Left kidney (tissue), 2 donors: ENCODE results near the gene ATP10A. TPM values are rescaled to one million over a fixed set of nuclear protein-coding genes. Genes with fewer than 3 reads are reported as not detected.

ENCODE experiments used
- DNase-seq: peaks from one replicate; pipeline ENCODE4 v3.0.0-alpha.2; 2013
- polyA plus RNA-seq: library from polyadenylated mRNA; unstranded; fragments of 120-200 nt; gene quantifications from one replicate; pipeline ENCODE4 v1.2.1, GENCODE V29; 2013; ENCODE audit not compliant: insufficient read length

Gene ATP10A
- polyA plus RNA-seq, 1 donor, result 4.1 TPM

DNA sequence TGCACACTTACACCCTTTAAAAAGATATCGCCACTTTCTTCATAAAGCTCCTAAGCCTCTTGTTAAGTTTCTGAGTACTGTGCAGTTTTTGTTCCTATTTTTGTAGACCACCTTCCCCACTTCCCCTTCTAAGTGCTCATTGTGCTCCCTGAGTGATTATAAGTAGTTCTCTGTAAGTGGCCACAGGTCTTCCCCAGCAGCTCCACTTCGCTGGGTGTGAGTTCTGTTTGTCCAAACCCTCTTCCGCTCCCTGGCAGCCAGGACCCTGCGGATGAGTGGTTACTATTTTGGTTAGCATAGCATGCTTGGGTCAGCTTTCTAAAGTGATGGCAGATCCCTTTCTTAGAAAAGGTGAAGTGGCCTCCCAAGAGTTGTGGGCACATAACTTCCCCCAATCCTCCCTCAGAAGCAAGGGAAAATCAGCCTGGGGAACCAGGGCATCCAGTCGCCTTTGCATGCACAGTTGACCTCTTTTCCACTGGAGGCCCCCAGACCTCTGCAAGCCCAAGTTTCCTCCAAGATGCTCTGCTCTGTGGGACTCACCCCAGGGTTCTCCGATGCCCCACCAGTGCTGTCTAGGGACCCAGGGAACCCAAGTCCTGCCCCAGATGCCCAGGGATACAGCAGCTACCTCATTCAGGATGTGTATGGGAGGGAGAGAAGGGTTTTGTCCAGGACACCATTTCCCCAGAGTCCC lies 69.6 kb downstream of the ATP10A start:
- no peak for DNase-seq

DNA sequence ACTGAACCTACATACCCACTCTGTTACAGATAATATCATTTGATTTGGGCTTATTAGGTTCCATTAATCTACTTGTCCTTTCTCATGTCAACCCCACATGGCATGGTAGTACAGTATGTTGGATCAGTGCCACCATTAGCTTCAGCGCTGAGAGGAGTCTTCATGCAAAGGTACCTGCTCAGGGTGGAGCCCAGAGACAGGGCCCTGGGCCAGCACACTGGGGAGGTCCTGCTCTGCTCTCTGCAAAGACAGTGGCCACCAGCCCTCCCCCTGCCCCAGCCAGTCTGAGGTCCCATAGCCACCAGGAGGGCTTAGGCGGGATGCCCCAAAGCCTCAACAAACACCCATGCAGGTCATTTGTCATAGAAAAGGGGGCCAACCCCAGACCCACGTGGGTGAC lies 71.0 kb downstream of the ATP10A start:
- DNase-seq, result no peak

DNA sequence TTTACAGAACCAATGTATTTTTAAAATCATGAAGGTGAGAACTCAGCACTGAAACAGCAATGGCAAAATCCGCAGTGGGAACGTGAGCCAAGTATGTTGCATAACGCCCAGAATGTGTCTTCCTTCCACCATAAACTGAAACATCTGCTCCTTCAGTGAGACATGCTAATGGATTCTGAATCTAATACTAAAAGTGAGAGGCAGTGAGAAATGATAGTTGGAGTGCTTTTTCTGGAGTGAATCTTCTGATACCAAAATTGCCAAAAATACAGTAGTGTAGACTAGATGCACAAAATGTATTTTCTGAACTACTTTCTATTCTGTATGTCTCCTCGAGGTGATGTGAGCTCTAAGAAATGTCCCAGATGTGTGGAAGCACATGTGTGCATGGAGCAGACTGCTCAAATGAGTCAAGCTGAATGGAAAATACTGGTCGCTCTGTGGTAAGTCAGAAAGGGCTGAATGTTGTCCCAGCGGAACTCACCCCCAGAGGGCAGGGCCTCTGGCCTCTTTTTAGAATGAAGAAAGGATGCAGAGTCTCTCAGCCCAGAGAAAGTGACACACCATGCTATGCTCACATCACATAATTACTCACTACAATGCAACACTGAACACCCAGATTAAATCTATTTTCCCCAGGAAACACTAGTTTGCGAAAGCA lies 73.0 kb downstream of the ATP10A start:
- no peak for DNase-seq

DNA sequence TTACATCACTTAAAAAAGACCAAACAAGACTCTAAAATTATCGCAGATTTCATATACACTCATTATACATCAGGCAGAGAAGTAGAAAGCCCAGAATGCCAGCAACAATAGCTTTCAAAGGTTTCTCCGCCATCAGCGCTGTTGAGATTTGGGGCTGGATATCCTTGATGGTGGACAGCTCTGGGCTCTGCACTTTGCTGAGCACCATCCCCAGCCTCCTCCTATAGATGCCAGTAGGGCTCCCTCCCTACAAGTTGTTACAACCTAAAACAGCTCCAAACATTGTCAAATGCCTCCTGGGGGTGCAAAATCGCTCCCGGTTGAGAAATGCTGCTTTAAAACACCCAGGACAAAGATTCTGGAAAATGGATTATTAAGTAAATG lies 73.5 kb downstream of the ATP10A start:
- DNase-seq, result no peak

- no peak for DNase-seq
Measured at GRCh38 chr15:25789211-25789610, 73.9 kb downstream of the ATP10A start.

- DNase-seq, result no peak
Measured at GRCh38 chr15:25787855-25788520, 75.1 kb downstream of the ATP10A start.

- no peak for DNase-seq
Measured at GRCh38 chr15:25787381-25787780, 75.7 kb downstream of the ATP10A start.

DNA sequence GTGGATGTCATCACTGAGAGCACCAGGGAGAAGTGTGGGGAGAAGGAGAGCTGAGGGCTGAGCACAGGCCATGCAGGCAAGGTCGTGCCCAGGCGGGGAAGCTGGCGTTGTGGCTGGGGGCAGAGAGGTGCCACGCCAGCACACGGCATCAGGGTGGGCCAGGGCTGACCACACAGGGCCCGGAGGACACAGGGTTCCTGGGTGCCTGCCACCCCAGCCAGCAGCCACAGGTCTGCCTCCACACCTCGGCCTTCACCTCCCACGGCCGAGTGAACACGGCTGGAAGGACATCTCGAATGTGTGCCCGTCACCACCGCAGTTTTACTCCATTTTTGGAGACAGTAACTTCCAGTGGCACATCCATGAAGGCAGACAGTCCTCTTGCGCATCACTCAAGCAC lies 77.1 kb downstream of the ATP10A start:
- no peak for DNase-seq

DNA sequence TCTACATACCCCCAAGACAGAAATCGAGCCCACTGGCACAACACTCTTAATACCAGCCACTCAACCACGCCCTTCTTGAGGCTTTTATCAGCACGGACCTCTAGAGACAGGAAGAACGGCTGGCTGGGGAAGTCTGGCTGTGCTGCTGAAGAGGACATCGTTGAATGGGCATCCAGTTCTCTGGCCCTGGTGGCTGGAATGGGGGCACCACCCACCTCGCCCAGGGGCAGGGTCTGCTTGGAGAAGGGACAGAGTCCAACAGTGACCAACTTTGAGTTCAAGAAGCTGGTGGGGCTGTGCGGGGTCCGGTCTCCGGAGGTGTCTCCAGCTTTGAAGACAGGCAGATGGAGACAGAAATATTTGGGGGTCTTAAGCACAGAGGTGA lies 77.5 kb downstream of the ATP10A start:
- DNase-seq, result no peak

DNA sequence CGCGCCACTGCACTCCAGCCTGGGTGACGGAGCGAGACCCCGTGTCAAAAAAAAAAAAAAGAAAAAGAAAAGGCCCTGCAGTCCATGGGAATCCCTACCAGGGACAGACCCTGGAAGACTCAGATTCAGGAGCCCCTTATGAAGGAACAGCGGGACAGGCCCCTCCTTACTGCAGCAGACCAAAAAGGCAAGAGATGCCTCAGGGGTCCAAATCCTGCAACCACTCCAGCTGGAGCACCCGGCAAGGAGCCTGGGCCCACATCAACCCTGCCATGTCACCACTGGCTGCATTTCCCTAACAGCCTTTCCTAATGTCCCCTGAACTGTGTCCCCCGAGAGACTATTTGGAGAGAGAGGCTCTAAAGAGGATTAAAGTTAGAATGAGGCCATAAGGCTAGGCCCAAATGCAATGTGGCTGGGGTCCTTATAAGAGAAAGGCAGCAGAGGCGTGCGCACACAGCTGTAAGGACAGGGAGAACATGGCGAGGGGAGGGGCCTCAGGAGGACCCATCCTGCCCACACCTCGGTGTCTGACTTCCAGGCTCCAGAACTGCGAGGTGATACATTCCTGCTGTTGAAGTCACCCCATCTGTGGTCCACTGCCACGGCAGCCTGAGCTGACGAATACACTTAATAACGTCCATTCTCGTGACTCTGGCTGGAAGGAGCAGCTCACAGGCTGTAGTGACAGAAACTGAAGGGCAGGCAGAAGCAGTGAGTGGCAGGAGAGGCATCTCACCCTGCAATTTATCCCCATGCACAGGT lies 78.1 kb downstream of the ATP10A start:
- DNase-seq, result no peak

GRCh38 chr15:25783607-25784540 lies 79.3 kb downstream of the ATP10A start:
- DNase-seq, result no peak

GRCh38 chr15:25783134-25783533 lies 80.0 kb downstream of the ATP10A start:
- DNase-seq, result no peak

GRCh38 chr15:25780479-25781255 lies 82.5 kb downstream of the ATP10A start:
- DNase-seq, result no peak

GRCh38 chr15:25778161-25778560 lies 85.0 kb downstream of the ATP10A start:
- no peak for DNase-seq

DNA sequence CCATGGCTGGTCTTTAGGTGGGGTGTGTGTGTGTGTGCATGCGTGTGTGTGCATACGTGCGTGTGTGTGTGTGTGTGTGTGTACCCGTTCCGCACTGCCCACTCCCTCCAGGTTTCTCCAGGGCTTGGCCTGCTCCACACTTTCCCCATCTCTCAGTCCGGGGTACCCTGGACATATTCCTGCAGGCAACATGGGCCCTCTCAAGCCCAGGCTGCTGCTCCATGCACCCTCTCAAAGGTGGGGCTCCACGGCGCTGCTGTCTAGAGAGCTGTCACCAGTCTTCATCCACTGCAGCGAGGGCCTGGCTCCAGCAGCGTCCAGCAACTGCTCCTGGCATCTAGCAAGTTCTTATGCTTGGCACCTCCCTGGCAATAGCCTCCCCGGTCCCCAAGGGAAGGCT lies 86.1 kb downstream of the ATP10A start:
- no peak for DNase-seq

DNA sequence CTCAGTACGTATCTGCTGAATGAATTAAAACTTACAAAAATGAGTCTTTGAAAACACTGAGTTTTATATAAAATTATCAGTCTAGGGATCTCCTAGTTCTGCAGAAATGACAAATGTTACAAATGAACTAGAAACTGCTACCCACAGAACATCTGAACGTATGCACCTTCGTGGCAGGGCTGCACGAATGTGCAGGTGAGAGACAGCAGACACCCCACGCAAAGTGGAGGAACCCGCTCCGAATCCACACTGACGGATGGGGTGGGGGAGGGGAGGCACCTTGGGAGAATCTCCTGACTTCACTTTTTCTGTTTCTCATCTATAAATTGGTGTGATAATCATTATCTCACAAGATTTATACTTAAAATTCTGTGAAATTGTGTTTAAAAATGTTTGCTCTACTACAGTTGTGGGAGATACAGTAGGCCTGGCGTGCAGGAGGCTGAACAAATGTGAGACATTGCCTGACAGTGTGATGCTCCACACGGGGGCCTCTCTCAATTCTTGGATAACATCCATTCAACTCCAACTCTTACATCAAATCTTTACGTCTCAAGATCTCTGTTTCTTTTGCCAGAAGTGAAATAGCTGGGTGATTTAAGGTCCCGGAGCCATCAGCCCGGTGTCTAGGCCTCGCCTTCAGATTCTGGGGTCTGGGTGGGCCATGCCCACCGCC lies 86.9 kb downstream of the ATP10A start:
- DNase-seq, result no peak

DNA sequence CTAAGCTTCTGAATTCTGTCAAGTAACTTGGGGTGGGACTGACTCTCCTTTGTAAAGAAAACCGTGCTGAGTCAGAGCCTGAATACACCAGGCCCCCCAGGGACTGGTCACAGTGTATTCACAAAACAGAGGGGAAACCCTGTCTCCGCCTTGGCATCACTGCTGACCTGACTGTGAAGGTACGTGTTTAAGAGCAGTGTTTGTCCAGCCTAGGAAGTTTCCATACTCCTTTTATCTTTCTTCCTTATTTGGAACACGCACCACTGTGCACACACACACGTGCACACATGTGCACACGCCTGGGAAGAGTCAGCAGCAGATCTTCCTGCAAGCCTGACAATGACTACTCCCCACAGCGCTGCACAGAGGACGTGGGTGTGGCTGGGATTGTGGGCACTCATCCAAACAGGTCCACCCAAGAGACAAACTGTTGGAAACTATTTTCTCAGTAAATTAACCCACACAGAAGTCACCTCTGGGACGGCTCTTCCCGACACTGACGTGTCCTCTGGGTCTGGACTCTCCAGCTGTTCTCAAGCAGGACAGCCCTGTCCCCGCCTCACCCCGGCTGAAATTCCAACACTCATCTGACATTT lies 87.7 kb downstream of the ATP10A start:
- no peak for DNase-seq

DNA sequence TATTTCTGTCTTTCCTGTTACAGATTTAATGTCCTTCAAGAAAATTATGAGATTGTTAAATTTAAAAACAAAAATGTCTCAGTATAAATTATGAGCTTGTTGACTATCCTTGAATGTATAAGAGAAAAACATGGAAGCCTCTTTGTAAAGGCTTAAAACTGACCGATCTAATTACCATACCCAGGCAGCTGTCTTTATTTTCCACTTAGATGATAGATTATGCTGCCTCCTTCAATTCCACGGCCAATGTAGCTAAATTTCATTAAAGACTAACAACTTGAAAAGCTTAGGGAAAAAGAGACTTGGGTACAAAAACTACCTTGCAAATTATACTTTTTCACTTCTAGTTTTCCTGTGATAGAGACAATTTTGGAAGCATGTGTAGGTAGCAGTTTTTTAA lies 88.3 kb downstream of the ATP10A start:
- no peak for DNase-seq

GRCh38 chr15:25773248-25773647 lies 89.9 kb downstream of the ATP10A start:
- DNase-seq, result no peak

- DNase-seq, result no peak
Measured at GRCh38 chr15:25772500-25772899, 90.6 kb downstream of the ATP10A start.
